HepG2 (cell line): ENCODE measurements around the gene BEX2. TPM values are rescaled to one million over a fixed set of nuclear protein-coding genes. Genes with fewer than 3 reads are reported as not detected.
A peak's percentile ranks its signal among the peaks of the same experiment; 100 is the strongest.

Source experiments
- AGO1 ChIP-seq: fragments of 200-400 bp; formaldehyde crosslinking; IDR thresholded peaks from 2 replicates; pipeline ENCODE4 v1.6.1; 2017; ENCODE audit warnings: mild to moderate bottlenecking, low read depth, low read length, moderate library complexity; ENCODE audit not compliant: poor library complexity, severe bottlenecking
- ARNT ChIP-seq: fragments of 450-650 bp; IDR thresholded peaks from 2 replicates; pipeline ENCODE4 v1.6.1; 2017
- NAIF1 ChIP-seq: sonication (generic); formaldehyde crosslinking; IDR thresholded peaks from 2 replicates; pipeline ENCODE4 v1.5.0; 2020; ENCODE audit warnings: mild to moderate bottlenecking, missing genetic modification reagents, borderline replicate concordance
- NFYC ChIP-seq: IDR thresholded peaks from 2 replicates; pipeline ENCODE4 v1.6.1; 2016; ENCODE audit warnings: missing genetic modification reagents, missing compliant biosample characterization
- POLR2AphosphoS2 ChIP-seq: IDR thresholded peaks from 2 replicates; pipeline ENCODE4 v1.6.1; 2011; ENCODE audit warnings: low read depth, low read length, improper control_type of control experiment
- PRPF4 ChIP-seq: fragments of 200-400 bp; formaldehyde crosslinking; IDR thresholded peaks from 2 replicates; pipeline ENCODE4 v1.6.1; 2016; ENCODE audit warnings: low read length, low read depth; ENCODE audit not compliant: poor library complexity, severe bottlenecking
- RAD21 ChIP-seq: fragments of 450-650 bp; formaldehyde crosslinking; IDR thresholded peaks from 2 replicates; pipeline ENCODE4 v1.5.0; 2020; ENCODE audit warnings: mild to moderate bottlenecking
- SALL1 ChIP-seq: sonication (generic); formaldehyde crosslinking; IDR thresholded peaks from 2 replicates; pipeline ENCODE4 v1.8.0; 2022; ENCODE audit warnings: mild to moderate bottlenecking, missing genetic modification reagents
- SAP130 ChIP-seq: IDR thresholded peaks from 2 replicates; pipeline ENCODE4 v1.6.1; 2016; ENCODE audit warnings: low read depth
- SNAI1 ChIP-seq: sonication (generic); formaldehyde crosslinking; IDR thresholded peaks from 2 replicates; pipeline ENCODE4 v1.5.0; 2020; ENCODE audit warnings: mild to moderate bottlenecking, missing genetic modification reagents, borderline replicate concordance
- TFDP1 ChIP-seq: IDR thresholded peaks from 2 replicates; pipeline ENCODE4 v1.6.1; 2016; ENCODE audit warnings: missing compliant biosample characterization, missing genetic modification reagents, borderline replicate concordance
- ZNF674 ChIP-seq: sonication (generic); formaldehyde crosslinking; IDR thresholded peaks from 2 replicates; pipeline ENCODE4 v1.5.0; 2020; ENCODE audit warnings: low read depth, mild to moderate bottlenecking, missing genetic modification reagents
- ZSCAN29 ChIP-seq: sonication (generic); formaldehyde crosslinking; conservative IDR thresholded peaks from 2 replicates; pipeline ENCODE4 v1.4.0; 2020; ENCODE audit warnings: mild to moderate bottlenecking, missing genetic modification reagents
- polyA plus RNA-seq, 8 experiments: library from polyadenylated mRNA; depleted of rRNA in 3 of 8; stranded (reverse) in 7 of 8; unstranded in 1 of 8; fragments of >200 nt; fragmentation: Illumina TruSeq in 4 of 8; extraction: Trizol in 4 of 8; gene quantifications; 2 replicates each; pipeline versions ENCODE4 v1.2.1 to v1.2.3, GENCODE V29; 2011 to 2016; ENCODE audit warnings: low read depth in 4 of 8, missing spikeins in 1 of 8, mixed read lengths in 1 of 8; ENCODE audit not compliant: insufficient read depth in 1 of 8
- total RNA-seq, 5 experiments: library from RNA; depleted of rRNA; stranded (reverse); fragments of >200 nt; fragmentation: Illumina TruSeq; extraction: Trizol; gene quantifications; 2 replicates each; pipeline ENCODE4 v1.2.3, GENCODE V29; 2016; ENCODE audit warnings: low read depth in 1 of 5
- TF ChIP-seq, protein P1 (sequence below): sonication (generic); formaldehyde crosslinking; IDR thresholded peaks from 2 replicates; pipeline ENCODE4 v1.9.0; 2021; ENCODE audit warnings: mild to moderate bottlenecking, missing genetic modification reagents
- TF ChIP-seq, protein P2 (sequence below): sonication (generic); formaldehyde crosslinking; IDR thresholded peaks from 2 replicates; pipeline ENCODE4 v1.5.1; 2020; ENCODE audit warnings: missing genetic modification reagents, mild to moderate bottlenecking, borderline replicate concordance
- TF ChIP-seq, protein P3 (sequence below): sonication (generic); formaldehyde crosslinking; IDR thresholded peaks from 2 replicates; pipeline ENCODE4 v1.4.0; 2020; ENCODE audit warnings: low read depth, mild to moderate bottlenecking, missing genetic modification reagents
- TF ChIP-seq, protein P4 (sequence below): sonication (generic); formaldehyde crosslinking; IDR thresholded peaks from 2 replicates; pipeline ENCODE4 v1.4.0; 2020; ENCODE audit warnings: missing genetic modification reagents

Gene BEX2
- total and polyA plus RNA-seq, 2 of the 13 experiments (the other 11 are each of a cell fraction or from before 2014, with no cell fraction given): 0.46 to 0.54 TPM

- TF ChIP-seq, protein P1, sequence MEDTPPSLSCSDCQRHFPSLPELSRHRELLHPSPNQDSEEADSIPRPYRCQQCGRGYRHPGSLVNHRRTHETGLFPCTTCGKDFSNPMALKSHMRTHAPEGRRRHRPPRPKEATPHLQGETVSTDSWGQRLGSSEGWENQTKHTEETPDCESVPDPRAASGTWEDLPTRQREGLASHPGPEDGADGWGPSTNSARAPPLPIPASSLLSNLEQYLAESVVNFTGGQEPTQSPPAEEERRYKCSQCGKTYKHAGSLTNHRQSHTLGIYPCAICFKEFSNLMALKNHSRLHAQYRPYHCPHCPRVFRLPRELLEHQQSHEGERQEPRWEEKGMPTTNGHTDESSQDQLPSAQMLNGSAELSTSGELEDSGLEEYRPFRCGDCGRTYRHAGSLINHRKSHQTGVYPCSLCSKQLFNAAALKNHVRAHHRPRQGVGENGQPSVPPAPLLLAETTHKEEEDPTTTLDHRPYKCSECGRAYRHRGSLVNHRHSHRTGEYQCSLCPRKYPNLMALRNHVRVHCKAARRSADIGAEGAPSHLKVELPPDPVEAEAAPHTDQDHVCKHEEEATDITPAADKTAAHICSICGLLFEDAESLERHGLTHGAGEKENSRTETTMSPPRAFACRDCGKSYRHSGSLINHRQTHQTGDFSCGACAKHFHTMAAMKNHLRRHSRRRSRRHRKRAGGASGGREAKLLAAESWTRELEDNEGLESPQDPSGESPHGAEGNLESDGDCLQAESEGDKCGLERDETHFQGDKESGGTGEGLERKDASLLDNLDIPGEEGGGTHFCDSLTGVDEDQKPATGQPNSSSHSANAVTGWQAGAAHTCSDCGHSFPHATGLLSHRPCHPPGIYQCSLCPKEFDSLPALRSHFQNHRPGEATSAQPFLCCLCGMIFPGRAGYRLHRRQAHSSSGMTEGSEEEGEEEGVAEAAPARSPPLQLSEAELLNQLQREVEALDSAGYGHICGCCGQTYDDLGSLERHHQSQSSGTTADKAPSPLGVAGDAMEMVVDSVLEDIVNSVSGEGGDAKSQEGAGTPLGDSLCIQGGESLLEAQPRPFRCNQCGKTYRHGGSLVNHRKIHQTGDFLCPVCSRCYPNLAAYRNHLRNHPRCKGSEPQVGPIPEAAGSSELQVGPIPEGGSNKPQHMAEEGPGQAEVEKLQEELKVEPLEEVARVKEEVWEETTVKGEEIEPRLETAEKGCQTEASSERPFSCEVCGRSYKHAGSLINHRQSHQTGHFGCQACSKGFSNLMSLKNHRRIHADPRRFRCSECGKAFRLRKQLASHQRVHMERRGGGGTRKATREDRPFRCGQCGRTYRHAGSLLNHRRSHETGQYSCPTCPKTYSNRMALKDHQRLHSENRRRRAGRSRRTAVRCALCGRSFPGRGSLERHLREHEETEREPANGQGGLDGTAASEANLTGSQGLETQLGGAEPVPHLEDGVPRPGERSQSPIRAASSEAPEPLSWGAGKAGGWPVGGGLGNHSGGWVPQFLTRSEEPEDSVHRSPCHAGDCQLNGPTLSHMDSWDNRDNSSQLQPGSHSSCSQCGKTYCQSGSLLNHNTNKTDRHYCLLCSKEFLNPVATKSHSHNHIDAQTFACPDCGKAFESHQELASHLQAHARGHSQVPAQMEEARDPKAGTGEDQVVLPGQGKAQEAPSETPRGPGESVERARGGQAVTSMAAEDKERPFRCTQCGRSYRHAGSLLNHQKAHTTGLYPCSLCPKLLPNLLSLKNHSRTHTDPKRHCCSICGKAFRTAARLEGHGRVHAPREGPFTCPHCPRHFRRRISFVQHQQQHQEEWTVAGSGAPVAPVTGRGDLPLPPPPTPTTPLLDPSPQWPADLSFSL (CRISPR knock-in tag): no peak
- TF ChIP-seq, protein P2, sequence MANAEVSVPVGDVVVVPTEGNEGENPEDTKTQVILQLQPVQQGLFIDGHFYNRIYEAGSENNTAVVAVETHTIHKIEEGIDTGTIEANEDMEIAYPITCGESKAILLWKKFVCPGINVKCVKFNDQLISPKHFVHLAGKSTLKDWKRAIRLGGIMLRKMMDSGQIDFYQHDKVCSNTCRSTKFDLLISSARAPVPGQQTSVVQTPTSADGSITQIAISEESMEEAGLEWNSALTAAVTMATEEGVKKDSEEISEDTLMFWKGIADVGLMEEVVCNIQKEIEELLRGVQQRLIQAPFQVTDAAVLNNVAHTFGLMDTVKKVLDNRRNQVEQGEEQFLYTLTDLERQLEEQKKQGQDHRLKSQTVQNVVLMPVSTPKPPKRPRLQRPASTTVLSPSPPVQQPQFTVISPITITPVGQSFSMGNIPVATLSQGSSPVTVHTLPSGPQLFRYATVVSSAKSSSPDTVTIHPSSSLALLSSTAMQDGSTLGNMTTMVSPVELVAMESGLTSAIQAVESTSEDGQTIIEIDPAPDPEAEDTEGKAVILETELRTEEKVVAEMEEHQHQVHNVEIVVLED (CRISPR knock-in tag): no peak
- TF ChIP-seq RAD21 (CRISPR knock-in tag) (no peak), TFDP1 (CRISPR knock-in tag) (peak; percentile 33; the same call in 1 of the 2 replicates), NAIF1 (CRISPR knock-in tag) (no peak), ZNF674 (CRISPR knock-in tag) (no peak), PRPF4 (no peak), ZSCAN29 (CRISPR knock-in tag) (no peak), SALL1 (CRISPR knock-in tag) (0 out of 2 replicates have a peak, but pooled peaks have one; percentile 12), SAP130 (peak; percentile 36), AGO1 (no peak), SNAI1 (CRISPR knock-in tag) (no peak), NFYC (no peak), ARNT (no peak), POLR2AphosphoS2 (no peak)
- TF ChIP-seq, protein P3, sequence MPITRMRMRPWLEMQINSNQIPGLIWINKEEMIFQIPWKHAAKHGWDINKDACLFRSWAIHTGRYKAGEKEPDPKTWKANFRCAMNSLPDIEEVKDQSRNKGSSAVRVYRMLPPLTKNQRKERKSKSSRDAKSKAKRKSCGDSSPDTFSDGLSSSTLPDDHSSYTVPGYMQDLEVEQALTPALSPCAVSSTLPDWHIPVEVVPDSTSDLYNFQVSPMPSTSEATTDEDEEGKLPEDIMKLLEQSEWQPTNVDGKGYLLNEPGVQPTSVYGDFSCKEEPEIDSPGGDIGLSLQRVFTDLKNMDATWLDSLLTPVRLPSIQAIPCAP (CRISPR knock-in tag): no peak
- TF ChIP-seq, protein P4, sequence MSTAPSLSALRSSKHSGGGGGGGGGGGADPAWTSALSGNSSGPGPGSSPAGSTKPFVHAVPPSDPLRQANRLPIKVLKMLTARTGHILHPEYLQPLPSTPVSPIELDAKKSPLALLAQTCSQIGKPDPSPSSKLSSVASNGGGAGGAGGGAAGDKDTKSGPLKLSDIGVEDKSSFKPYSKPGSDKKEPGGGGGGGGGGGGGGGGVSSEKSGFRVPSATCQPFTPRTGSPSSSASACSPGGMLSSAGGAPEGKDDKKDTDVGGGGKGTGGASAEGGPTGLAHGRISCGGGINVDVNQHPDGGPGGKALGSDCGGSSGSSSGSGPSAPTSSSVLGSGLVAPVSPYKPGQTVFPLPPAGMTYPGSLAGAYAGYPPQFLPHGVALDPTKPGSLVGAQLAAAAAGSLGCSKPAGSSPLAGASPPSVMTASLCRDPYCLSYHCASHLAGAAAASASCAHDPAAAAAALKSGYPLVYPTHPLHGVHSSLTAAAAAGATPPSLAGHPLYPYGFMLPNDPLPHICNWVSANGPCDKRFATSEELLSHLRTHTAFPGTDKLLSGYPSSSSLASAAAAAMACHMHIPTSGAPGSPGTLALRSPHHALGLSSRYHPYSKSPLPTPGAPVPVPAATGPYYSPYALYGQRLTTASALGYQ (CRISPR knock-in tag): no peak
These were observed 45.5 kb upstream of the BEX2 start, which contains the start of gene TCEAL9 (continued) for GRCh38 chrX:103356130-103356798.
